Duodenal mucosa (tissue), 2 donors: ENCODE results near the gene COMMD6.

ENCODE experiments used
- H3K27ac ChIP-seq: one replicate; pipeline ENCODE4 v1.7.0; 2013; ENCODE audit warnings: low read depth, low read length
- H3K27me3 ChIP-seq, 2 donors: one replicate each; pipeline ENCODE4 v1.7.0; 2013; ENCODE audit warnings: low read length in 2 of 2, control low read depth in 1 of 2; ENCODE audit not compliant: insufficient read depth in 2 of 2, control insufficient read depth in 1 of 2
- H3K36me3 ChIP-seq, 2 donors: one replicate each; pipeline ENCODE4 v1.7.0; 2013; ENCODE audit warnings: low read length in 2 of 2, control low read depth in 1 of 2; ENCODE audit not compliant: insufficient read depth in 2 of 2, control insufficient read depth in 1 of 2
- H3K4me1 ChIP-seq, 2 donors: one replicate each; pipeline ENCODE4 v1.7.0; 2013; ENCODE audit warnings: low read length in 2 of 2, control low read depth in 1 of 2; ENCODE audit not compliant: insufficient read depth in 2 of 2, control insufficient read depth in 1 of 2
- H3K4me3 ChIP-seq, 2 donors: one replicate each; pipeline ENCODE4 v1.7.0; 2013; ENCODE audit warnings: low read length in 2 of 2, low read depth in 1 of 2
- H3K9ac ChIP-seq, 2 donors: one replicate each; pipeline ENCODE4 v1.7.0; 2013; ENCODE audit warnings: low read length in 2 of 2, low read depth in 1 of 2
- H3K9me3 ChIP-seq, 2 donors: one replicate each; pipeline ENCODE4 v1.7.0; 2013; ENCODE audit warnings: low read length in 2 of 2, control low read depth in 1 of 2; ENCODE audit not compliant: control insufficient read depth in 1 of 2

The COMMD6 gene

DNA sequence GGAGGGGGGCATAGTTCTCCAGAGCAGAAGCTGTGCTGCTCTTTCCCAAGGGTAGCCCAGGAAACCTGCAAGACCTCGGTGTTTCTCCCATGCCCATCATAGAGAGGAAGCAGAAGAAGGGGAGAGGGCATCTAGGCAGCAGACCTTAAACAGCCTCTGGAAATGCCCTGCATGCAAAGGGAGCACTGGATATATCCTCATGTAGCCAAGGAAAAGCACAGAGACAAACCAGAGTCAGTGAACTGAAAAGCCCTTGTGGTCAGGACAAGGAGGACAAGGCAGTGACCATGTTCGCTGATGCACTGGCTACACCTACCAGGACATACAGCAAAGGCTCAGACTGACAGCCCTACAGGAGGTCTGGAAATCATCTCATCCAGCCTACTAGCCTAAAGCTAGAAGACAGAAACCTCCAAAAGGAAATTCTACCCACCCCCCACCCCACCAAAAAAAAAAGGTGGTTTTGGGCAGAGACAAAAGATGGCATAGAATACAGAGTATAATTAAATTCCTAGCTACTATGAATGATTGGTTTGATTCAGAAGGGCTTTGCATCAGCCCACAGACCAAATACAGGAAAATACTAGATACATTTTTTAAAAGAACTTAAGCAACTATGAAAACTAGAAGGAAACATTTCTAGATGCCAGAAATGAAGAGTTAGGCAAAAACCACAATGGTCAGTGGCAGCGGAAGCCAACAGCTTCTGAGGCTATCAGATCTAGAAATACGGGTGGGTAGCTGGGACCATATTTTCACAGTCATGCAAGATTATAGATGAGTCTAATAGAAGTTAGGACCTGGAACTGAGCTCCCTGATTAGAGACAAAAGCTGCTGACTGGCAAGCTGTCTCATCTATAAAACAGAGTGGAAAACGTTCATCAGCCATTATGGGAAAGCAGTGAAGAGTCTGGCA lies 51.2 kb downstream of the COMMD6 start:
- Histone ChIP-seq H3K36me3 (no peaks in the 10 kb centered on the region), H3K27me3 (peaks cover 0 to 4% of the 10 kb centered on the region in 2 donors), H3K9ac (no peak overlapping the region), H3K27ac (no peak overlapping the region), H3K4me3 (no peak overlapping the region), H3K4me1 (no peaks in the 10 kb centered on the region), H3K9me3 (no peaks in the 10 kb centered on the region)

DNA sequence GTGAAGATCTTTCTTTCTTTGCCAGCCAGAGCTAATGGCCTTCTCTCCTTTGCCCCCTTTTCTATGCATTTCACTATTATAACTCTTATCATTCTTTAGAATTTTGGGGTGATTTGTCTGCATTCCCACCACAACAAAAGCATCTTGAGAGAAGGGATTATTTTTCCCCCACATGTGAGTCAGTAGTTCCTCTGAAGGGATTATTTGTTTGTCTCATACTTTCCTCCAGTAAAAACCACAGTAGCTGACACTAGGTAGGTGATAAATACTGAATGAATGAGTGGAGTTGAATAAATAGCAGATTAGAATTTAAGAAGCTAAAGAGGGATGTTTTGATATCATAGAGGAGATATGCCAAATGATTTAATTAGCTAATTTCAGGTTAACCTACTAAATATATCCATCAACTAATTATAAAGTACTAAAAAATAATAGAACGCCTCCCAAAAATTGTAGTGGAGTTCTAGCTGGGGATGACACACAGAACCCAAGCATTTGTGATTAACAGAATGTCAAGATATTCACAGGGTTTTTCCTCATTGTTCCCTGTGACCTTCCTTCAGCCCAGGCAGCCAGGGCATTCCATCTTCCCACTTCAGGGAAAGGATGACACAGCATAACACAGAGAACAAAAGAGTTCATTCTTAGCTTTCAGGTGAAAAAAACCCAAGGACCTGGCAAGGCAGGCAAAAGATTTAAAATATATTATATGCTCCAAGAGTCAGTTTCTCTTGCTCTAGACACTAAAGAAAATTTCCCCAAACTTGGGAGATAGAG lies 52.2 kb downstream of the COMMD6 start:
- H3K27me3 ChIP-seq: peaks cover 0 to 4% of the 10 kb centered on the region in 2 donors
- H3K4me3 ChIP-seq: no peak overlapping the region
- no peak overlapping the region for H3K27ac ChIP-seq
- H3K9me3 ChIP-seq: no peaks in the 10 kb centered on the region
- no peaks in the 10 kb centered on the region for H3K36me3 ChIP-seq
- H3K4me1 ChIP-seq: peaks cover 0 to 2% of the 10 kb centered on the region in 2 donors
- H3K9ac ChIP-seq: no peak overlapping the region

GRCh38 chr13:75482820-75483079 lies 54.9 kb downstream of the COMMD6 start:
- no peak overlapping the region for H3K27ac ChIP-seq
- H3K36me3 ChIP-seq: no peaks in the 10 kb centered on the region
- H3K4me1 ChIP-seq: peaks cover 0 to 7% of the 10 kb centered on the region in 2 donors
- H3K9ac ChIP-seq: peak overlapping the region in 1 of 2 donors; percentile 54
- H3K4me3 ChIP-seq: peak overlapping the region; percentile 77 to 79
- peaks cover 0 to 4% of the 10 kb centered on the region in 2 donors for H3K27me3 ChIP-seq
- no peaks in the 10 kb centered on the region for H3K9me3 ChIP-seq

DNA sequence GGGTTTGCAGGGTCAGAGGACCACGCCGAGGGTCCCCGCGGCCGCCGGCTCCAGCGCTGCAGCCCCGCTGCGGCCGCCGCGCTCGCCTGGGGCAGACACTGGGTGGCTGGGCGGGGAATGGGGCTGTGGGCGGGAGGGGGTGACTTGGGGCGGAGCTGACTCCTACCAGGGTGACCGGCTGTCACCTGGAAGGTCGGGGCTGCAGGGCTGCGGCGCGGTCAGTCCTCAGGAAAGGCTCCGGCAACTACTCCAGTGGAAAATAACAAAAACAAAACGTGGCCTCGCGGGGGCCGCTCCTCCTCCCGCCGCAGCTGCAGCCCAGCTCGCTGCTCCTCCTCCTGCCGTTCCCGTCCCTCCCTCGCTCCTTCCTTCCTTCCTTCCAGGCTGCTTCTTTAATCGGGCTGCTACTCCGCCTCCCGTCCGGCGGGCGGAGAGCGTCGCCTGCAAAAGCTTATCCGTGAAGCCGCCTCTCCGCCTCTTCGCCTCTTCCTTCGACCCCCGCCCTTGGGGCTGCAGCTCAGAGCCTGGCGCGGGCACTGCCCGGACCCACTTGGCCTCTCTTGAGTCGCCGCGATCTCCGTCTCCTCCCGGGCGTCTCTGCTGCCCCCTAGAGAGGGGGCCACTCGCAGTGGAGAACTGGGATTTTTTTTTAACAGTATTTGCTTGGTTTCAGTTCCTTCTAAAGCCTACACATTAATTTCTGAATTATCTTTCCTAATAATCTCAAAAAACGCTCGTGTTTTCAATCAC lies 55.4 kb downstream of the COMMD6 start, which contains the start of gene TBC1D4:
Gene TBC1D4 (minus strand): TSS at position 100 of the 750 bp plus-strand sequence. CDS start 402 bp downstream, outside the sequence.
- H3K4me3 ChIP-seq: peak within 1 kb of the TSS; percentile 77 to 79
- H3K27me3 ChIP-seq: peaks cover 0 to 4% of the 10 kb centered on the region in 2 donors
- peaks cover 0 to 7% of the 10 kb centered on the region in 2 donors for H3K4me1 ChIP-seq
- H3K27ac ChIP-seq: peak within 1 kb of the TSS; percentile 44
- H3K9me3 ChIP-seq: no peaks in the 10 kb centered on the region
- H3K36me3 ChIP-seq: no peaks in the 10 kb centered on the region
- peak within 1 kb of the TSS; percentile 54 to 79 for H3K9ac ChIP-seq

- Histone ChIP-seq H3K4me3 (peak overlapping the region; percentile 77 to 79), H3K9me3 (no peaks in the 10 kb centered on the region), H3K27me3 (peaks cover 0 to 4% of the 10 kb centered on the region in 2 donors), H3K27ac (peak overlapping the region; percentile 44), H3K9ac (peak overlapping the region in 1 of 2 donors; percentile 51), H3K36me3 (no peaks in the 10 kb centered on the region), H3K4me1 (peaks cover 0 to 7% of the 10 kb centered on the region in 2 donors)
Observed at GRCh38 chr13:75481176-75482069, 56.2 kb downstream of the COMMD6 start.

DNA sequence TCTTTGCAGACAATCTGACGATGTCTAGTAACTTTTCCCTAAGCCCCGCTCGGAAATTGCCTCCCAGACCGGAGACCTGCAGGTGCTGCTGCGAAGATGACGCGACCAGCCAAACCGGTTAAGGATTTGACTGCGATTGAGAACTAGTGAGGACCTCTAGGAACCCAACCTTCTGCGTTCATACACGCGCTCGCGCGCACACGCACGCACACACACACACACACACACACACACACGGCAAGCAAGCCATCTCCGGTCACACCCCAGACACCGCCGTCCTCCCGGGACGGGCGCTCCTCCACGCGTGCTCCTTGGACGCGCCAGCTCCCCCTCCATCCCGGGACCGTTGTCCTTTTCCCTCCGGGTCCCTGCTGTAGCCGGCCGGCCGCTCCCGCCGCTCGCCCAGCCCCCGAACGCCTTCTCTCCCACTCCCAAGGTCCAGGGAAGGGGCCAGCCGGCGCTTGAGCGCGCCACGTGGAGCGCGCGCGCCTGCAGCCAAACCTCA lies 56.9 kb downstream of the COMMD6 start:
- no peak overlapping the region for H3K9ac ChIP-seq
- H3K4me1 ChIP-seq: peaks cover 0 to 7% of the 10 kb centered on the region in 2 donors

GRCh38 chr13:75479102-75479740 lies 58.4 kb downstream of the COMMD6 start:
- no peaks in the 10 kb centered on the region for H3K36me3 ChIP-seq
- no peak overlapping the region for H3K4me3 ChIP-seq
- H3K27me3 ChIP-seq: no peaks in the 10 kb centered on the region
- no peak overlapping the region for H3K27ac ChIP-seq
- H3K4me1 ChIP-seq: peaks cover 0 to 7% of the 10 kb centered on the region in 2 donors
- no peaks in the 10 kb centered on the region for H3K9me3 ChIP-seq
- no peak overlapping the region for H3K9ac ChIP-seq

More for the DNA sequence above, 56.9 kb downstream of the COMMD6 start:
- Histone ChIP-seq H3K9me3 (no peaks in the 10 kb centered on the region), H3K36me3 (no peaks in the 10 kb centered on the region), H3K27me3 (peaks cover 0 to 4% of the 10 kb centered on the region in 2 donors), H3K27ac (no peak overlapping the region), H3K4me3 (peak overlapping the region; percentile 77 to 79)

- no peaks in the 10 kb centered on the region for H3K9me3 ChIP-seq
Observed at GRCh38 chr13:75478659-75479058, 59.0 kb downstream of the COMMD6 start.

More at GRCh38 chr13:75478659-75479058, 59.0 kb downstream of the COMMD6 start:
- no peaks in the 10 kb centered on the region for H3K27me3 ChIP-seq
- no peaks in the 10 kb centered on the region for H3K36me3 ChIP-seq
- peaks cover 0 to 7% of the 10 kb centered on the region in 2 donors for H3K4me1 ChIP-seq
- no peak overlapping the region for H3K9ac ChIP-seq
- H3K4me3 ChIP-seq: no peak overlapping the region
- H3K27ac ChIP-seq: no peak overlapping the region
